ENCODE data around the gene ZFP42. TPM values are rescaled to one million over a fixed set of nuclear protein-coding genes. Genes with fewer than 3 reads are reported as not detected.

ZFP42 gene
- total RNA-seq, 1 donor from 2014 or later: not detected

DNA sequence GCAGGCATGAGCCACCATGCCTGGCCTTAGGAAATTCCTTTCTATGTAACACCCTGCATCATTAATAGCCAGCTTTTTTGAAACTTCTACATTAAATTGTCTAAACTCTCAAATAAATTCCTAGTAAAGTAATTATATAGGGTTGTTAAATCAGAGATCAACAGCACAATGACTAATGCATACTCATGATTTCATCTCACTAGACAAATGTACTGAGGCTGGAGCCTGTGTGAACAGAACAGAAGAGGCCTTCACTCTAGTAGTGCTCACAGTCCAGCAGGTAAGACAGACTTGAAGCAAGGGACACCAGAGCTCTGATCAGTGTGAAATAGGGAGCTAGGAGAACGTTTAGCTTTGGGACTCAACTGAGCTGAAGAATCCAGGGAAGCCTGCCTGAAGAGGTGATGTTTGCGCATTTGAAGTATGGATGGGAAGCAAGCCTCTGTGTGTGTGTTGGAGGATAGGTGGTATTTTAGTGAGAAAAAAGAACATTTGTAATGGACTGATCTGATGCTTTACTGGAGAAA, 3.9 kb downstream of the ZFP42 start:
- intact Hi-C loops (cut with DNase I): no loop called here
- Histone ChIP-seq H3K9me3 (no peaks in the 10 kb centered on the region), H3K36me3 (no peaks in the 10 kb centered on the region), H3K4me1 (no peaks in the 10 kb centered on the region), H3K27ac (no peak overlapping the region), H3K27me3 (no peaks in the 10 kb centered on the region), H3K4me3 (no peak overlapping the region)
- DNase-seq (ENCODE audit: extremely low spot score in 2 of 2): no peak
- TF ChIP-seq POLR2A (IDR thresholded peaks at IDR 0.05) (no peak), POLR2AphosphoS5 (IDR thresholded peaks at IDR 0.05; ENCODE audit: insufficient read depth in 1 of 2, low read depth in 1 of 2) (no peak)
- TF ChIP-seq, protein P1, sequence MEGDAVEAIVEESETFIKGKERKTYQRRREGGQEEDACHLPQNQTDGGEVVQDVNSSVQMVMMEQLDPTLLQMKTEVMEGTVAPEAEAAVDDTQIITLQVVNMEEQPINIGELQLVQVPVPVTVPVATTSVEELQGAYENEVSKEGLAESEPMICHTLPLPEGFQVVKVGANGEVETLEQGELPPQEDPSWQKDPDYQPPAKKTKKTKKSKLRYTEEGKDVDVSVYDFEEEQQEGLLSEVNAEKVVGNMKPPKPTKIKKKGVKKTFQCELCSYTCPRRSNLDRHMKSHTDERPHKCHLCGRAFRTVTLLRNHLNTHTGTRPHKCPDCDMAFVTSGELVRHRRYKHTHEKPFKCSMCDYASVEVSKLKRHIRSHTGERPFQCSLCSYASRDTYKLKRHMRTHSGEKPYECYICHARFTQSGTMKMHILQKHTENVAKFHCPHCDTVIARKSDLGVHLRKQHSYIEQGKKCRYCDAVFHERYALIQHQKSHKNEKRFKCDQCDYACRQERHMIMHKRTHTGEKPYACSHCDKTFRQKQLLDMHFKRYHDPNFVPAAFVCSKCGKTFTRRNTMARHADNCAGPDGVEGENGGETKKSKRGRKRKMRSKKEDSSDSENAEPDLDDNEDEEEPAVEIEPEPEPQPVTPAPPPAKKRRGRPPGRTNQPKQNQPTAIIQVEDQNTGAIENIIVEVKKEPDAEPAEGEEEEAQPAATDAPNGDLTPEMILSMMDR (IDR thresholded peaks at IDR 0.05): no peak

DNA sequence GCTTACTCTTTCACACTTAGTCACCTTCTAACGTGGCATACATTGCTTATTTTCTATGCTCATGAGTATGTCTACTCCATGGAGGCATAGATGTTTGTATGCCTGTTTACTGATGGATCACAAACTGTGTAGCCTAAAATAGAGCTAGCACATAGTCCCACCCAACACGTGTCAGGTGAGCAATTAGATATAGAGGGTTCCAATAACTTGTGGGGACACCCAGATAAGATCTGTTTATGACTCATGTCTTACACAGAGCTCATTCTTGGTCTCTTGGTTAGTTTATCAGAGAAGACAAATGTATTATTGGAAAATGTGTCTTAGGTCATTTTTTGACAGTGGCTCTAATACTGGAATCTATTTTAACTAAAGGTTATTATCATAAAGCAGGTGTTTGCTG, 6.8 kb downstream of the ZFP42 start:
- H3K4me1 ChIP-seq: no peaks in the 10 kb centered on the region
- H3K36me3 ChIP-seq: no peaks in the 10 kb centered on the region
- H3K9me3 ChIP-seq: no peaks in the 10 kb centered on the region
- intact Hi-C loops (cut with DNase I): no loop called here
- H3K4me3 ChIP-seq: no peak overlapping the region
- H3K27me3 ChIP-seq: no peaks in the 10 kb centered on the region
- TF ChIP-seq, protein P1 (IDR thresholded peaks at IDR 0.05): no peak
- TF ChIP-seq POLR2AphosphoS5 (IDR thresholded peaks at IDR 0.05; ENCODE audit: insufficient read depth in 1 of 2, low read depth in 1 of 2) (no peak), POLR2A (IDR thresholded peaks at IDR 0.05) (no peak)
- no peak overlapping the region for H3K27ac ChIP-seq
- DNase-seq (ENCODE audit: extremely low spot score in 2 of 2): no peak

DNA sequence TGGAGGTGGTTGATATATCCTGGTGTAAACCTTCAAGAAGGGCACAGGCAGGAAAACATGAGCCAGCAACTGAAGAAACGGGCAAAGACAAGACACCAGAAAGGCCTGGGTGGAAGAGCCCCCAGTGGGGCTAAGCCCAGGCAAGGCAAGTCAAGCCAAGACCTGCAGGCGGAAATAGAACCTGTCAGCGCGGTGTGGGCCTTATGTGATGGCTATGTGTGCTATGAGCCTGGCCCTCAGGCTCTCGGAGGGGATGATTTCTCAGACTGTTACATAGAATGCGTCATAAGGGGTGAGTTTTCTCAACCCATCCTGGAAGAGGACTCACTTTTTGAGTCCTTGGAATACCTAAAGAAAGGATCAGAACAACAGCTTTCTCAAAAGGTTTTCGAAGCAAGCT, 7.2 kb downstream of the ZFP42 start:
- Histone ChIP-seq H3K27me3 (no peaks in the 10 kb centered on the region), H3K9me3 (no peaks in the 10 kb centered on the region), H3K4me3 (no peak overlapping the region), H3K27ac (no peak overlapping the region), H3K4me1 (no peaks in the 10 kb centered on the region), H3K36me3 (no peaks in the 10 kb centered on the region)
- TF ChIP-seq, protein P1 (IDR thresholded peaks at IDR 0.05): no peak
- no peak for TF ChIP-seq POLR2A (IDR thresholded peaks at IDR 0.05)
- no peak for TF ChIP-seq POLR2AphosphoS5 (IDR thresholded peaks at IDR 0.05; ENCODE audit: insufficient read depth in 1 of 2, low read depth in 1 of 2)
- no peak for DNase-seq (ENCODE audit: extremely low spot score in 2 of 2)
- intact Hi-C loops (cut with DNase I): no loop called here

DNA sequence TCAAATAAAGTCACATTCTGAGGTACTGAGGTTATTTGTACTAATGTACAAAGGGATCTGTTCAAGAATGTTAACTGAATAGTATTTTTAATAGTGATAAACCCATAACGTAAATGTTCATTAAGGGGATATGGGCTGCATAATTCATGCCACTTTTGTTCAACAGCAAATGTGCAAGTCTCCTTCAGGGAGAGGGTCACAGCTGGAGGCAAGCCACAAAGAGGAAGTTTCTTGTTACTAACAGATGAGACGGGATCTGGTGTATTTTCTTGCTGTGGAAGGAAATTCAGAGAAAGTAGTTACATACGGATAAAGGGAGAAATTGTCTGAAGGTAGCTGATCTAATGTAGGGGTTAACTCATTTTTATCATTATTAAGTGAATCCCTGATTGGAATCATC, 10.0 kb downstream of the ZFP42 start:
- Histone ChIP-seq H3K4me1 (no peaks in the 10 kb centered on the region), H3K27ac (no peak overlapping the region), H3K4me3 (no peak overlapping the region), H3K27me3 (no peaks in the 10 kb centered on the region), H3K36me3 (no peaks in the 10 kb centered on the region), H3K9me3 (no peaks in the 10 kb centered on the region)
- DNase-seq (ENCODE audit: extremely low spot score in 2 of 2): no peak
- no peak for TF ChIP-seq POLR2AphosphoS5 (IDR thresholded peaks at IDR 0.05; ENCODE audit: insufficient read depth in 1 of 2, low read depth in 1 of 2)
- TF ChIP-seq, protein P1 (IDR thresholded peaks at IDR 0.05): no peak
- TF ChIP-seq POLR2A (IDR thresholded peaks at IDR 0.05): no peak
- intact Hi-C loops (cut with DNase I): no loop called here

DNA sequence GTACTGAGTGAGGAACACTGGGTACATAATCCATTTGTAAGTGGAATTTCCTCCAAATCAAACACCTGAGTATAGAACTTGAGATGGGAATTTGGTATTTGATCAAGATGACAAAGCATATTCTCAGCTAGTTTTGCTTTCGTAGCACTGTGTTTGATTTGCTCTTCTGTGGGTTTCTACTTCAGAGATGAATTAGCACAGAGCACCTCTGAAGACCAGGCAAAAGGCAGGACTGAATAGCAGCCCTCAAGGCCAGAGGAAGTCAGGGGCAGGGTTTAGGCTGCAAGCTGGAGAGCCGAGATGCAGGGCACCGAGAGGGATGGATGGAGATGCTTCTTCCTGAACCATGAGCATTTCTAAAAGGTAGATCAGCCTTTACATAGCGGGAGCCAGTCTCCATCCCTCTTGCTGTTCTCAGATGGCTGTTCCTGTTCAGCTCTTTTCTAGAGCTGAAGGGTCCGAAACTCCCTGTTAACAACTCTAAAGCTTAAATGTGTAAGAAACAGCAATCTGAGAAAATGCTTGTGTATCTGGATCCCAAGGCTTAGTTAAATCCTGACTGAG, 10.8 kb downstream of the ZFP42 start:
- Histone ChIP-seq H3K9me3 (no peaks in the 10 kb centered on the region), H3K4me3 (no peak overlapping the region), H3K4me1 (no peaks in the 10 kb centered on the region), H3K36me3 (no peaks in the 10 kb centered on the region), H3K27ac (no peak overlapping the region), H3K27me3 (no peaks in the 10 kb centered on the region)
- intact Hi-C loops (cut with DNase I): no loop called here
- TF ChIP-seq POLR2A (IDR thresholded peaks at IDR 0.05): no peak
- TF ChIP-seq, protein P1 (IDR thresholded peaks at IDR 0.05): no peak
- TF ChIP-seq POLR2AphosphoS5 (IDR thresholded peaks at IDR 0.05; ENCODE audit: insufficient read depth in 1 of 2, low read depth in 1 of 2): no peak
- no peak for DNase-seq (ENCODE audit: extremely low spot score in 2 of 2)

All from vagina (tissue), 2 donors.